Tibial artery (tissue), 4 donors: Measurements from ENCODE around the gene VPS45.

ENCODE experiments used
- DNase-seq, 2 donors: peaks; one replicate each; pipeline ENCODE4 v3.0.0-alpha.2; 2019
- H3K27ac ChIP-seq, 2 donors: fragments of 200-600 bp; sonication (generic) in 1 of 2; 1 replicate in 1 of 2; 2 replicates in 1 of 2; pipeline ENCODE4 v1.5.1; 2018 to 2019; ENCODE audit warnings: mild to moderate bottlenecking in 1 of 2
- H3K27me3 ChIP-seq, 2 donors: fragments of 200-600 bp; sonication (generic) in 1 of 2; one replicate each; pipeline versions ENCODE4 v1.5.1 to v1.6.0; 2016 to 2019
- H3K36me3 ChIP-seq, 3 donors: fragments of 200-600 bp; sonication (generic) in 2 of 3; one replicate each; pipeline ENCODE4 v1.5.1; 2016 to 2019; ENCODE audit warnings: mild to moderate bottlenecking in 2 of 3
- H3K4me1 ChIP-seq, 4 donors: fragments of 200-600 bp; sonication (generic) in 2 of 4; 1 replicate in 3 of 4; 2 replicates in 1 of 4; pipeline ENCODE4 v1.5.1; 2016 to 2019
- H3K4me3 ChIP-seq, 2 donors: fragments of 200-600 bp; sonication (generic) in 1 of 2; 1 replicate in 1 of 2; 2 replicates in 1 of 2; pipeline ENCODE4 v1.5.1; 2018 to 2019; ENCODE audit warnings: mild to moderate bottlenecking in 2 of 2
- H3K9me3 ChIP-seq, 3 donors: fragments of 200-600 bp; sonication (generic) in 1 of 3; one replicate each; pipeline ENCODE4 v1.5.1; 2016 to 2019
- CTCF ChIP-seq, 2 experiments: fragments of 200-600 bp in 1 of 2; fragments of 450-650 bp in 1 of 2; IDR thresholded peaks; one replicate each; pipeline ENCODE4 v1.5.1; 2017 to 2019; ENCODE audit warnings: antibody characterized with exemption in 2 of 2, mild to moderate bottlenecking in 1 of 2, moderate library complexity in 1 of 2
- intact Hi-C: fragments of 100-400 bp; cut with DNase I; formaldehyde crosslinking; loops from one replicate; pipeline ENCODE4 v1.15.0; 2023; ENCODE audit warnings: low total_unique reads

Gene VPS45

GRCh38 chr1:150065184-150065871 is 2.2 kb upstream of the VPS45 start:
- no peaks in the 10 kb centered on the region for H3K9me3 ChIP-seq
- DNase-seq: no peak
- H3K4me3 ChIP-seq: no peak overlapping the region
- no peak for TF ChIP-seq CTCF (IDR thresholded peaks at IDR 0.05)
- no peaks in the 10 kb centered on the region for H3K27me3 ChIP-seq
- H3K36me3 ChIP-seq: peaks cover 0 to 6% (median 0%) of the 10 kb centered on the region in 3 donors
- H3K4me1 ChIP-seq: peaks cover 6 to 44% (median 19%) of the 10 kb centered on the region in 4 donors
- intact Hi-C loops: no loop called here
- peak overlapping the region; percentile 87 to 90 for H3K27ac ChIP-seq

GRCh38 chr1:150066328-150066727 is 1.2 kb upstream of the VPS45 start:
- H3K4me1 ChIP-seq: peaks cover 6 to 43% (median 19%) of the 10 kb centered on the region in 4 donors
- intact Hi-C loops: loop anchor here (2.0 kb wide), 1 partner anchor 96 kb away; no protein-coding TSS in a partner anchor
- no peak for TF ChIP-seq CTCF (IDR thresholded peaks at IDR 0.05)

GRCh38 chr1:150066838-150067183 is 765 bp upstream of the VPS45 start:
- Histone ChIP-seq H3K27ac (peak overlapping the region; percentile 87 to 90), H3K9me3 (no peaks in the 10 kb centered on the region), H3K4me3 (peak overlapping the region; percentile 61 to 65), H3K4me1 (peaks cover 6 to 38% (median 18%) of the 10 kb centered on the region in 4 donors), H3K27me3 (no peaks in the 10 kb centered on the region), H3K36me3 (peaks cover 0 to 6% (median 2%) of the 10 kb centered on the region in 3 donors)
- intact Hi-C loops: loop anchor here (2.0 kb wide), 1 partner anchor 96 kb away; no protein-coding TSS in a partner anchor
- no peak for TF ChIP-seq CTCF (IDR thresholded peaks at IDR 0.05)
- DNase-seq: peak; percentile 25 to 83

More at GRCh38 chr1:150066328-150066727, 1.2 kb upstream of the VPS45 start:
- Histone ChIP-seq H3K4me3 (peak overlapping the region; percentile 61 to 65), H3K9me3 (no peaks in the 10 kb centered on the region), H3K36me3 (peaks cover 0 to 6% (median 0%) of the 10 kb centered on the region in 3 donors), H3K27ac (peak overlapping the region; percentile 87 to 90), H3K27me3 (no peaks in the 10 kb centered on the region)
- DNase-seq: no peak

- Histone ChIP-seq H3K27me3 (no peaks in the 10 kb centered on the region), H3K27ac (peak overlapping the region; percentile 87 to 90), H3K9me3 (no peaks in the 10 kb centered on the region), H3K36me3 (peaks cover 5 to 17% (median 5%) of the 10 kb centered on the region in 3 donors), H3K4me3 (peak overlapping the region; percentile 61 to 65), H3K4me1 (peaks cover 6 to 35% (median 16%) of the 10 kb centered on the region in 4 donors)
- no peak for DNase-seq
- intact Hi-C loops: no loop called here
- TF ChIP-seq CTCF (IDR thresholded peaks at IDR 0.05): no peak
Measured at GRCh38 chr1:150068109-150068435, 496 bp downstream of the VPS45 start.

- Histone ChIP-seq H3K27me3 (no peaks in the 10 kb centered on the region), H3K4me1 (peaks cover 6 to 45% (median 19%) of the 10 kb centered on the region in 4 donors), H3K36me3 (peaks cover 5 to 31% (median 13%) of the 10 kb centered on the region in 3 donors), H3K27ac (no peak overlapping the region), H3K9me3 (no peaks in the 10 kb centered on the region), H3K4me3 (no peak overlapping the region)
- DNase-seq: no peak
- no peak for TF ChIP-seq CTCF (IDR thresholded peaks at IDR 0.05)
- intact Hi-C loops: no loop called here
Measured at GRCh38 chr1:150069923-150070322, 2.3 kb downstream of the VPS45 start.
